Islet of Langerhans (tissue), 1 donor: ENCODE data around the gene IL17F.
"Not testable (repeated sequence)": the region's sequence is repeated elsewhere in the genome, so short reads cannot be mapped to it uniquely, and the experiment has no call there.

Experiments used
- FAIRE-seq: peaks from one replicate; lab custom pipeline; 2011; peaks lifted over from hg19 to GRCh38; lab: Jason Lieb, UNC

IL17F gene

GRCh38 chr6:52243282-52243893 lies 912 bp downstream of the IL17F start:
- no peak for FAIRE-seq

GRCh38 chr6:52241819-52242218 lies 2.5 kb downstream of the IL17F start:
- no peak for FAIRE-seq

- FAIRE-seq: no peak
These were observed 10.1 kb downstream of the IL17F start for GRCh38 chr6:52233975-52234823.

GRCh38 chr6:52233005-52233404 lies 11.3 kb downstream of the IL17F start:
- no peak for FAIRE-seq

GRCh38 chr6:52231406-52232127 lies 12.7 kb downstream of the IL17F start:
- no peak for FAIRE-seq

- FAIRE-seq: no peak
These were observed 13.6 kb downstream of the IL17F start for GRCh38 chr6:52230685-52231084.

GRCh38 chr6:52227495-52227894 lies 16.8 kb downstream of the IL17F start:
- no peak for FAIRE-seq

GRCh38 chr6:52221302-52221701 lies 23.0 kb downstream of the IL17F start:
- no peak for FAIRE-seq

- no peak for FAIRE-seq
These were observed 26.5 kb downstream of the IL17F start for GRCh38 chr6:52217761-52218160.

- no peak for FAIRE-seq
These were observed 27.2 kb downstream of the IL17F start for GRCh38 chr6:52216932-52217575.

- no peak for FAIRE-seq
These were observed 28.5 kb downstream of the IL17F start for GRCh38 chr6:52215787-52216186.

GRCh38 chr6:52213127-52213526 lies 31.2 kb downstream of the IL17F start:
- FAIRE-seq: no peak

GRCh38 chr6:52210227-52210626 lies 34.1 kb downstream of the IL17F start:
- FAIRE-seq: no peak

- no peak for FAIRE-seq
These were observed 34.5 kb downstream of the IL17F start for GRCh38 chr6:52209770-52210169.

- FAIRE-seq: no peak
These were observed 35.7 kb downstream of the IL17F start for GRCh38 chr6:52208612-52209011.

- no peak for FAIRE-seq
These were observed 37.2 kb downstream of the IL17F start for GRCh38 chr6:52207066-52207465.

GRCh38 chr6:52201493-52201892 lies 42.8 kb downstream of the IL17F start:
- FAIRE-seq: no peak

- no peak for FAIRE-seq
These were observed 43.3 kb downstream of the IL17F start for GRCh38 chr6:52201046-52201445.

- FAIRE-seq: not testable (repeated sequence)
These were observed 44.2 kb downstream of the IL17F start for GRCh38 chr6:52200088-52200487.

- no peak for FAIRE-seq
These were observed 48.4 kb downstream of the IL17F start for GRCh38 chr6:52195886-52196285.

GRCh38 chr6:52191824-52192223 lies 52.5 kb downstream of the IL17F start:
- no peak for FAIRE-seq

- FAIRE-seq: no peak
These were observed 53.9 kb downstream of the IL17F start for GRCh38 chr6:52190409-52190808.

- no peak for FAIRE-seq
These were observed 54.3 kb downstream of the IL17F start for GRCh38 chr6:52189974-52190373.
